WTC11 (cell line): Measurements from ENCODE around the gene NBEA. TPM values are rescaled to one million over a fixed set of nuclear protein-coding genes. Genes with fewer than 3 reads are reported as not detected.

Source experiments
- ATAC-seq: fragments of 200-7000 bp; cut with Tn5 transposase; 2 replicates; pipeline ENCODE4 v1.10.0; 2021; ENCODE audit warnings: mild to moderate bottlenecking, moderate library complexity
- CTCF ChIA-PET: fragments of 300-600 bp; sonication (Branson Sonifier 250); formaldehyde crosslinking; loops from one replicate; lab custom pipeline; 2021; ENCODE audit warnings: antibody characterized with exemption; lab: Charles Lee
- POLR2A ChIA-PET: fragments of 350-600 bp; sonication (Branson Sonifier 250); formaldehyde crosslinking; loops from one replicate; lab custom pipeline; 2021; ENCODE audit warnings: antibody characterized with exemption; lab: Charles Lee
- DNase-seq: peaks from one replicate; pipeline ENCODE4 v3.0.0; 2021; ENCODE audit warnings: low spot score
- H3K27ac Mint-ChIP-seq: 2 replicates; pipeline ENCODE4 v1.8.0; 2021; ENCODE audit warnings: mixed read lengths
- H3K27me3 Mint-ChIP-seq: 2 replicates; pipeline ENCODE4 v1.8.0; 2021; ENCODE audit warnings: low read depth, mild to moderate bottlenecking, moderate library complexity, mixed read lengths
- H3K36me3 Mint-ChIP-seq: 2 replicates; pipeline ENCODE4 v1.8.0; 2021; ENCODE audit warnings: mixed read lengths
- H3K4me1 Mint-ChIP-seq: 2 replicates; pipeline ENCODE4 v1.8.0; 2022; ENCODE audit warnings: mixed read lengths
- H3K4me3 Mint-ChIP-seq: 2 replicates; pipeline ENCODE4 v1.8.0; 2021; ENCODE audit warnings: mild to moderate bottlenecking, moderate library complexity, mixed read lengths
- H3K9me3 Mint-ChIP-seq: 2 replicates; pipeline ENCODE4 v1.8.0; 2021; ENCODE audit warnings: mixed read lengths
- CBFB ChIP-seq: sonication (generic); formaldehyde crosslinking; IDR thresholded peaks from 2 replicates; pipeline ENCODE4 v1.8.1; 2022; ENCODE audit warnings: mild to moderate bottlenecking, low read depth, missing genetic modification reagents
- CREB1 ChIP-seq: sonication (generic); formaldehyde crosslinking; IDR thresholded peaks from 2 replicates; pipeline ENCODE4 v1.8.0; 2023; ENCODE audit warnings: mild to moderate bottlenecking, missing genetic modification reagents
- CREM ChIP-seq: sonication (generic); formaldehyde crosslinking; IDR thresholded peaks from 2 replicates; pipeline ENCODE4 v1.8.1; 2022; ENCODE audit warnings: mild to moderate bottlenecking, missing genetic modification reagents, moderate library complexity
- CTCF ChIP-seq: fragments of 200-600 bp; IDR thresholded peaks from 2 replicates; pipeline ENCODE4 v1.8.0; 2022; ENCODE audit warnings: antibody characterized with exemption
- E2F1 ChIP-seq: sonication (generic); formaldehyde crosslinking; IDR thresholded peaks from 2 replicates; pipeline ENCODE4 v1.8.0; 2022; ENCODE audit warnings: mild to moderate bottlenecking, missing genetic modification reagents
- EMX1 ChIP-seq: fragments of 250-450 bp; sonication (Bioruptor Pico); IDR thresholded peaks from 2 replicates; pipeline ENCODE4 v1.8.0; 2021; ENCODE audit warnings: mild to moderate bottlenecking
- ERG ChIP-seq: fragments of 250-450 bp; sonication (Bioruptor Pico); IDR thresholded peaks from 2 replicates; pipeline ENCODE4 v1.8.0; 2021; ENCODE audit warnings: mild to moderate bottlenecking
- FOXK1 ChIP-seq: sonication (generic); formaldehyde crosslinking; IDR thresholded peaks from 2 replicates; pipeline ENCODE4 v1.8.0; 2022; ENCODE audit warnings: mild to moderate bottlenecking, moderate library complexity, missing genetic modification reagents
- FOXP1 ChIP-seq: sonication (generic); formaldehyde crosslinking; IDR thresholded peaks from 2 replicates; pipeline ENCODE4 v1.8.0; 2022; ENCODE audit warnings: missing genetic modification reagents, mild to moderate bottlenecking, moderate library complexity, borderline replicate concordance
- GABPB1 ChIP-seq: sonication (generic); formaldehyde crosslinking; IDR thresholded peaks from 2 replicates; pipeline ENCODE4 v1.8.1; 2023; ENCODE audit warnings: mild to moderate bottlenecking, missing genetic modification reagents
- HMGXB4 ChIP-seq: sonication (generic); formaldehyde crosslinking; IDR thresholded peaks from 2 replicates; pipeline ENCODE4 v1.8.1; 2023; ENCODE audit warnings: mild to moderate bottlenecking, moderate library complexity, missing genetic modification reagents
- JUN ChIP-seq: sonication (generic); formaldehyde crosslinking; IDR thresholded peaks from 2 replicates; pipeline ENCODE4 v1.8.0; 2023; ENCODE audit warnings: mild to moderate bottlenecking, missing genetic modification reagents
- NFE2L1 ChIP-seq: sonication (generic); formaldehyde crosslinking; IDR thresholded peaks from 2 replicates; pipeline ENCODE4 v1.8.1; 2023; ENCODE audit warnings: missing genetic modification reagents
- NFYB ChIP-seq: sonication (generic); formaldehyde crosslinking; conservative IDR thresholded peaks from 2 replicates; pipeline ENCODE4 v1.8.0; 2022; ENCODE audit warnings: low read depth, missing genetic modification reagents
- PRDM15 ChIP-seq: sonication (generic); formaldehyde crosslinking; IDR thresholded peaks from 2 replicates; pipeline ENCODE4 v1.8.0; 2022; ENCODE audit warnings: missing genetic modification reagents
- STAT6 ChIP-seq: sonication (generic); formaldehyde crosslinking; conservative IDR thresholded peaks from 2 replicates; pipeline ENCODE4 v1.8.1; 2023; ENCODE audit warnings: mild to moderate bottlenecking, low read depth, missing genetic modification reagents, moderate library complexity
- ZNF423 ChIP-seq: fragments of 250-450 bp; sonication (Bioruptor Pico); IDR thresholded peaks from 2 replicates; pipeline ENCODE4 v2.1.2; 2022; ENCODE audit warnings: mild to moderate bottlenecking, moderate library complexity
- ZNF671 ChIP-seq: fragments of 250-450 bp; sonication (Bioruptor Pico); IDR thresholded peaks from 2 replicates; pipeline ENCODE4 v1.8.0; 2021; ENCODE audit warnings: mild to moderate bottlenecking
- total RNA-seq: library from RNA; stranded (reverse); gene quantifications from 3 replicates; pipeline ENCODE4 v1.2.3, GENCODE V29; 2021

Gene NBEA
- total RNA-seq, 1 experiment from 2014 or later: 20.9 TPM

GRCh38 chr13:35599384-35599783 lies 657.3 kb downstream of the NBEA start:
- no peak overlapping the region for H3K27ac Mint-ChIP-seq
- no peaks in the 10 kb centered on the region for H3K36me3 Mint-ChIP-seq
- ChIA-PET CTCF (interaction anchor here (1.4 kb wide), 1 partner anchor 32 kb away, joined by 4 read pairs; no protein-coding TSS in a partner anchor), POLR2A (no interaction called here)
- DNase-seq: no peak
- ATAC-seq: peak; percentile 88
- peaks cover 16% of the 10 kb centered on the region for H3K4me1 Mint-ChIP-seq
- no peaks in the 10 kb centered on the region for H3K9me3 Mint-ChIP-seq
- no peak overlapping the region for H3K4me3 Mint-ChIP-seq
- no peaks in the 10 kb centered on the region for H3K27me3 Mint-ChIP-seq
- TF ChIP-seq CREM (CRISPR knock-in tag) (no peak), NFYB (CRISPR knock-in tag) (no peak), ZNF671 (CRISPR knock-in tag) (no peak), PRDM15 (no peak), JUN (CRISPR knock-in tag) (no peak), E2F1 (CRISPR knock-in tag) (no peak), GABPB1 (no peak), CBFB (CRISPR knock-in tag) (no peak), ERG (CRISPR knock-in tag) (no peak), FOXP1 (no peak), CTCF (no peak), FOXK1 (CRISPR knock-in tag) (no peak), ZNF423 (CRISPR knock-in tag) (no peak), STAT6 (CRISPR knock-in tag) (no peak), EMX1 (CRISPR knock-in tag) (no peak), CREB1 (CRISPR knock-in tag) (no peak)

- Mint-ChIP-seq H3K27me3 (no peaks in the 10 kb centered on the region), H3K4me3 (no peak overlapping the region), H3K27ac (no peak overlapping the region), H3K9me3 (no peaks in the 10 kb centered on the region), H3K4me1 (peaks cover 16% of the 10 kb centered on the region), H3K36me3 (no peaks in the 10 kb centered on the region)
- ChIA-PET CTCF (no interaction called here), POLR2A (no interaction called here)
- TF ChIP-seq HMGXB4 (CRISPR knock-in tag) (no peak), NFE2L1 (CRISPR knock-in tag) (no peak)
- DNase-seq: no peak
- ATAC-seq: no peak
Observed at GRCh38 chr13:35600137-35600536, 658.1 kb downstream of the NBEA start.
